Liver (tissue), 9 donors: ENCODE measurements around the gene CHIT1. TPM values are rescaled to one million over a fixed set of nuclear protein-coding genes. Genes with fewer than 3 reads are reported as not detected.

ENCODE experiments used
- DNase-seq: peaks from one replicate; pipeline ENCODE4 v3.0.0-alpha.2; 2017; ENCODE audit warnings: low spot score
- H3K27ac ChIP-seq, 2 donors: one replicate each; pipeline ENCODE4 v1.7.0; 2013; ENCODE audit warnings: inconsistent platforms in 2 of 2, low read length in 2 of 2, control low read depth in 1 of 2, low read depth in 1 of 2, mild to moderate bottlenecking in 1 of 2
- H3K27me3 ChIP-seq, 4 donors: one replicate each; pipeline versions ENCODE4 v1.6.1 to v1.7.0; 2013; ENCODE audit warnings: low read length in 3 of 4, inconsistent platforms in 1 of 4, mild to moderate bottlenecking in 1 of 4, moderate library complexity in 1 of 4; ENCODE audit not compliant: control insufficient read depth in 4 of 4, insufficient read depth in 4 of 4
- H3K36me3 ChIP-seq, 4 donors: one replicate each; pipeline versions ENCODE4 v1.6.1 to v1.7.0; 2013; ENCODE audit warnings: low read length in 3 of 4, mild to moderate bottlenecking in 3 of 4, low read depth in 1 of 4, moderate library complexity in 1 of 4; ENCODE audit not compliant: control insufficient read depth in 4 of 4, insufficient read depth in 3 of 4
- H3K4me1 ChIP-seq, 4 donors: one replicate each; pipeline versions ENCODE4 v1.6.1 to v1.7.0; 2013; ENCODE audit warnings: low read length in 3 of 4, mild to moderate bottlenecking in 3 of 4, moderate library complexity in 1 of 4; ENCODE audit not compliant: control insufficient read depth in 4 of 4, insufficient read depth in 4 of 4
- H3K4me3 ChIP-seq, 3 donors: one replicate each; pipeline versions ENCODE4 v1.6.1 to v1.7.0; 2013; ENCODE audit warnings: low read length in 3 of 3, control low read depth in 1 of 3, low read depth in 1 of 3, mild to moderate bottlenecking in 1 of 3
- H3K9ac ChIP-seq, 2 donors: one replicate each; pipeline ENCODE4 v1.7.0; 2013; ENCODE audit warnings: low read length in 2 of 2, mild to moderate bottlenecking in 2 of 2, moderate library complexity in 2 of 2, control low read depth in 1 of 2, low read depth in 1 of 2
- H3K9me3 ChIP-seq, 4 donors: one replicate each; pipeline versions ENCODE4 v1.6.1 to v1.7.0; 2013; ENCODE audit warnings: low read length in 3 of 4; ENCODE audit not compliant: control insufficient read depth in 4 of 4
- ATF3 ChIP-seq: IDR thresholded peaks from 2 replicates; pipeline ENCODE4 v1.6.1; 2016; ENCODE audit warnings: antibody characterized with exemption
- EGR1 ChIP-seq, 2 donors: IDR thresholded peaks; 2 replicates each; pipeline ENCODE4 v1.6.1; 2016 to 2018; ENCODE audit warnings: antibody characterized with exemption in 2 of 2, low read depth in 2 of 2
- FOXA1 ChIP-seq: IDR thresholded peaks from 2 replicates; pipeline ENCODE4 v1.6.1; 2016; ENCODE audit warnings: antibody characterized with exemption
- FOXA2 ChIP-seq: IDR thresholded peaks from 2 replicates; pipeline ENCODE4 v1.6.1; 2016; ENCODE audit warnings: antibody characterized with exemption
- GABPA ChIP-seq, 2 donors: IDR thresholded peaks in 1 of 2; conservative IDR thresholded peaks in 1 of 2; 2 replicates each; pipeline ENCODE4 v1.6.1; 2016; ENCODE audit warnings: antibody characterized with exemption in 2 of 2, mild to moderate bottlenecking in 1 of 2, moderate library complexity in 1 of 2
- HNF4A ChIP-seq, 2 donors: conservative IDR thresholded peaks; 2 replicates each; pipeline ENCODE4 v1.6.1; 2016; ENCODE audit warnings: antibody characterized with exemption in 2 of 2, mild to moderate bottlenecking in 2 of 2
- HNF4G ChIP-seq: IDR thresholded peaks from 2 replicates; pipeline ENCODE4 v1.6.1; 2016; ENCODE audit warnings: antibody characterized with exemption
- JUND ChIP-seq, 2 donors: IDR thresholded peaks; 2 replicates each; pipeline ENCODE4 v1.6.1; 2016; ENCODE audit warnings: antibody characterized with exemption in 2 of 2
- MAX ChIP-seq: IDR thresholded peaks from 2 replicates; pipeline ENCODE4 v1.6.1; 2016; ENCODE audit warnings: antibody characterized with exemption
- NR2F2 ChIP-seq: IDR thresholded peaks from 2 replicates; pipeline ENCODE4 v1.6.1; 2016; ENCODE audit warnings: antibody characterized with exemption
- RAD21 ChIP-seq, 2 donors: IDR thresholded peaks; 2 replicates each; pipeline ENCODE4 v1.6.1; 2016; ENCODE audit warnings: antibody characterized with exemption in 2 of 2, mild to moderate bottlenecking in 2 of 2
- RXRA ChIP-seq, 2 donors: IDR thresholded peaks; 2 replicates each; pipeline ENCODE4 v1.6.1; 2017 to 2018; ENCODE audit warnings: antibody characterized with exemption in 2 of 2, mild to moderate bottlenecking in 1 of 2
- SP1 ChIP-seq: IDR thresholded peaks from 2 replicates; pipeline ENCODE4 v1.6.1; 2018; ENCODE audit warnings: antibody characterized with exemption, mild to moderate bottlenecking
- TAF1 ChIP-seq: conservative IDR thresholded peaks from 2 replicates; pipeline ENCODE4 v1.6.1; 2016; ENCODE audit warnings: antibody characterized with exemption, mild to moderate bottlenecking
- YY1 ChIP-seq: IDR thresholded peaks from 2 replicates; pipeline ENCODE4 v1.6.1; 2016; ENCODE audit warnings: antibody characterized with exemption, mild to moderate bottlenecking
- ZBTB33 ChIP-seq: IDR thresholded peaks from 2 replicates; pipeline ENCODE4 v1.6.1; 2016; ENCODE audit warnings: antibody characterized with exemption
- WGBS: extraction: QIAGEN DNeasy Blood & Tissue Kit; methylation state at CpG from one replicate; pipeline ENCODE4 v1.1.7; 2013; 5-methylcytosine and 5-hydroxymethylcytosine counted together
- polyA plus RNA-seq, 2 donors: library from polyadenylated mRNA; stranded (reverse) in 1 of 2; unstranded in 1 of 2; fragments of 200-250 nt in 1 of 2; fragments of >200 nt in 1 of 2; fragmentation: Nextera tagmentation in 1 of 2; extraction: Ambion mirVana in 1 of 2; gene quantifications; one replicate each; pipeline versions ENCODE4 v1.2.1 to v1.2.3, GENCODE V29; 2013 to 2015
- total RNA-seq, 2 donors: library from RNA; depleted of rRNA; stranded (reverse); fragments of >200 nt; gene quantifications; one replicate each; pipeline ENCODE4 v1.2.3, GENCODE V29; 2014
- TF ChIP-seq, protein P1 (sequence below): fragments of 150-350 bp; IDR thresholded peaks from 2 replicates; pipeline ENCODE4 v1.5.1; 2017; ENCODE audit warnings: improper control_type of control experiment, low read depth, low read length; ENCODE audit not compliant: missing input control
- TF ChIP-seq, protein P2 (sequence below): IDR thresholded peaks from 2 replicates; pipeline ENCODE4 v1.6.1; 2016; ENCODE audit warnings: antibody characterized with exemption, mild to moderate bottlenecking
- donor health status: healthy.
- donor health status: healthy.
- donor health status: healthy.
- donor health status: healthy.
- donor health status: healthy.

CHIT1 gene
- total RNA-seq (under 1 TPM in 1 of 2 donors, not detected in 1; under 0.01 TPM), polyA plus RNA-seq (under 1 TPM in 1 of 2 donors, not detected in 1; 0.07 TPM)

GRCh38 chr1:203229471-203230135, at the start of gene CHIT1:
TSS of gene CHIT1 (minus strand) at chr1:203229673. CDS start at chr1:203229636, 37 bp downstream.
- Histone ChIP-seq H3K4me3 (no peak within 1 kb of the TSS), H3K9me3 (no peaks in the 10 kb centered on the region), H3K9ac (no peak within 1 kb of the TSS), H3K4me1 (no peaks in the 10 kb centered on the region), H3K27me3 (peaks cover 0 to 3% (median 0%) of the 10 kb centered on the region in 4 donors), H3K27ac (no peak within 1 kb of the TSS), H3K36me3 (no peaks in the 10 kb centered on the region)
- no peak for TF ChIP-seq GABPA (IDR thresholded peaks at IDR 0.05 in 1 of 2, conservative IDR thresholded peaks at IDR 0.05 in 1 of 2)
- TF ChIP-seq, protein P1, sequence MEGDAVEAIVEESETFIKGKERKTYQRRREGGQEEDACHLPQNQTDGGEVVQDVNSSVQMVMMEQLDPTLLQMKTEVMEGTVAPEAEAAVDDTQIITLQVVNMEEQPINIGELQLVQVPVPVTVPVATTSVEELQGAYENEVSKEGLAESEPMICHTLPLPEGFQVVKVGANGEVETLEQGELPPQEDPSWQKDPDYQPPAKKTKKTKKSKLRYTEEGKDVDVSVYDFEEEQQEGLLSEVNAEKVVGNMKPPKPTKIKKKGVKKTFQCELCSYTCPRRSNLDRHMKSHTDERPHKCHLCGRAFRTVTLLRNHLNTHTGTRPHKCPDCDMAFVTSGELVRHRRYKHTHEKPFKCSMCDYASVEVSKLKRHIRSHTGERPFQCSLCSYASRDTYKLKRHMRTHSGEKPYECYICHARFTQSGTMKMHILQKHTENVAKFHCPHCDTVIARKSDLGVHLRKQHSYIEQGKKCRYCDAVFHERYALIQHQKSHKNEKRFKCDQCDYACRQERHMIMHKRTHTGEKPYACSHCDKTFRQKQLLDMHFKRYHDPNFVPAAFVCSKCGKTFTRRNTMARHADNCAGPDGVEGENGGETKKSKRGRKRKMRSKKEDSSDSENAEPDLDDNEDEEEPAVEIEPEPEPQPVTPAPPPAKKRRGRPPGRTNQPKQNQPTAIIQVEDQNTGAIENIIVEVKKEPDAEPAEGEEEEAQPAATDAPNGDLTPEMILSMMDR, result no peak
- TF ChIP-seq ATF3, result no peak
- no peak for TF ChIP-seq RXRA (IDR thresholded peaks at IDR 0.05)
- no peak for TF ChIP-seq SP1
- no peak for TF ChIP-seq JUND (IDR thresholded peaks at IDR 0.05)
- no peak for TF ChIP-seq FOXA1
- TF ChIP-seq MAX, result no peak
- TF ChIP-seq FOXA2, result no peak
- TF ChIP-seq RAD21 (IDR thresholded peaks at IDR 0.05), result no peak
- TF ChIP-seq ZBTB33, result no peak
- no peak for TF ChIP-seq TAF1
- TF ChIP-seq NR2F2, result no peak
- no peak for TF ChIP-seq EGR1 (IDR thresholded peaks at IDR 0.05; ENCODE audit: low read depth in 2 of 2)
- TF ChIP-seq HNF4A (conservative IDR thresholded peaks at IDR 0.05), result no peak
- TF ChIP-seq HNF4G, result no peak
- TF ChIP-seq, protein P2, sequence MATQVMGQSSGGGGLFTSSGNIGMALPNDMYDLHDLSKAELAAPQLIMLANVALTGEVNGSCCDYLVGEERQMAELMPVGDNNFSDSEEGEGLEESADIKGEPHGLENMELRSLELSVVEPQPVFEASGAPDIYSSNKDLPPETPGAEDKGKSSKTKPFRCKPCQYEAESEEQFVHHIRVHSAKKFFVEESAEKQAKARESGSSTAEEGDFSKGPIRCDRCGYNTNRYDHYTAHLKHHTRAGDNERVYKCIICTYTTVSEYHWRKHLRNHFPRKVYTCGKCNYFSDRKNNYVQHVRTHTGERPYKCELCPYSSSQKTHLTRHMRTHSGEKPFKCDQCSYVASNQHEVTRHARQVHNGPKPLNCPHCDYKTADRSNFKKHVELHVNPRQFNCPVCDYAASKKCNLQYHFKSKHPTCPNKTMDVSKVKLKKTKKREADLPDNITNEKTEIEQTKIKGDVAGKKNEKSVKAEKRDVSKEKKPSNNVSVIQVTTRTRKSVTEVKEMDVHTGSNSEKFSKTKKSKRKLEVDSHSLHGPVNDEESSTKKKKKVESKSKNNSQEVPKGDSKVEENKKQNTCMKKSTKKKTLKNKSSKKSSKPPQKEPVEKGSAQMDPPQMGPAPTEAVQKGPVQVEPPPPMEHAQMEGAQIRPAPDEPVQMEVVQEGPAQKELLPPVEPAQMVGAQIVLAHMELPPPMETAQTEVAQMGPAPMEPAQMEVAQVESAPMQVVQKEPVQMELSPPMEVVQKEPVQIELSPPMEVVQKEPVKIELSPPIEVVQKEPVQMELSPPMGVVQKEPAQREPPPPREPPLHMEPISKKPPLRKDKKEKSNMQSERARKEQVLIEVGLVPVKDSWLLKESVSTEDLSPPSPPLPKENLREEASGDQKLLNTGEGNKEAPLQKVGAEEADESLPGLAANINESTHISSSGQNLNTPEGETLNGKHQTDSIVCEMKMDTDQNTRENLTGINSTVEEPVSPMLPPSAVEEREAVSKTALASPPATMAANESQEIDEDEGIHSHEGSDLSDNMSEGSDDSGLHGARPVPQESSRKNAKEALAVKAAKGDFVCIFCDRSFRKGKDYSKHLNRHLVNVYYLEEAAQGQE, result no peak
- no peak for TF ChIP-seq YY1
- DNase-seq, result no peak
- WGBS, result 93% methylated on average over 7 of the region's 7 CpGs
